ENCODE results near the gene MSRB3.

Gene MSRB3

DNA sequence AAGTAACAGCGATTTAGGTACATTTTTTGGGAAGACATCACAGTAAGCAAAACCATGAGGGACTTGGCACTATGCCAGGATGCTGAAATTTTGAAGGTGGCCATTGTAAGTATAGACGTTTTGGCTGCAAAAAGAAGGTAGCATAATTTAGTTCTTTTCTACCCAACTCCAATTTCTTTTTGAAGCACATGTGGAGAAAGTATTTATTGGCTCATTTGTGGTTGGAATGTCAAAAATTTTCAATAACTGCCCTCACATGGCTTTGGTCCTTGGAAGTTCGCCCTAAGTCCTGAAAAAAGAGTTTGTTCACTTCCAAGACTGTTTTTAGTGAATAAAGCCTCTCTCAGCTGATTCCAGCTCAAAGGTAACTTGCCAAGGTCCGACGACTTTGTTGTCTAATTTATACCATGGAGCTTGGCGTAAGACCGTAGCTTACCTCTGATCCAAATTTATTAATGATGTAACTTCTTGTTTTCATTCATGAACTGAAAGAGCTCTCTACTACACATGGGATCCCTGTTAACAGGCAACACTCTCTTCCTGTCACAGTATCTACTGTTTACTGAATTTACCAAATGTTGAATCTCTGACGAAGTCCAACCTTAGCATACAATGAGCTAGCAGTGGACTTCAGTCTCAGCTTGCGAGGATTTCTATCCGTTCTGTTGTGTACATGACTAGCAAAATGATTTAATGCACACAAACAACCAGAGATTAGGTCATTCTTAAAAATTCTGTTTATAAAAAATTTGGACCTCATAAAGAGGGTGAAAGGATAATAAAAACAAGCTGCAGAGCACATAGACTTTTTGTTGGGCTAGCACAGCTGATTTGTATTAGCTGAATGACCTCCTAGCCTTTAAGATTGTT, 49.0 kb downstream of the MSRB3 start:
- DNase-seq, result no peak

DNA sequence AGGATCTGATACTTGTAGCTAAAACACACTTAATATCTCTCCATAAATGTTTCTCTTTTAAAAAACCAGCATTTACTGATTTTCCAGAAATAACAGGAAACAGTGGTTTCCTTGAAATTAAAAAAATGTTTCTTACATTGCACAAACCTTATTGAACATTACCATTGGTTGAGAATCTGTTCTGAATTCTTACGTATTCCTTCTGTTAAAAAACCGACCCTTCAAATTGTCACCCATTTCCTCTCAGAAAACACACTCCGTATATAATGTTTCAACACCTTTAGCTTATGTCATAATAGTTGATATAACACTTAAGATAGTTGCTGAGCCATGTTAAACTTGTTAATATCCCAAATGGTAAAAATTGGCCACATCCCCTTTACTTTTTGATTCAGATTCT, 51.2 kb downstream of the MSRB3 start:
- no peak for DNase-seq

DNA sequence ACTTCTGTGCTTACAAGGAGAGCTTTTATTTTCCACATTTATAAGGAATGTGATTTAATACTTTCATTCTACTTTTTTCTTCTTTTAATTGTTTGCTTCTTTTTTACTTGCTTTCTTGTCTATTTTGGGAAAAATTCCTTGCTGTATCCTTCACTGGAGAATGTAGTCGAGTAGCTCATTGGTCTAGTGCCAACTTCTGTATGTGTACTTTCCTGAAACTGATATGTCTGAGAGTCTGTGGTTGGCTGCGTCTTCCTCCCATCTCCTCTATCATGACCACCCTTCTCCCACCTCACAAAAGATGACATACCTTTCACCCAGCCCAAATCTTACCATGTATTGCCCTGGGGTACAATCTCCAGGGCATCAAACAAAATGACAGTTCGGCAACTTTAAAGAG, 51.8 kb downstream of the MSRB3 start:
- no peak for DNase-seq

DNA sequence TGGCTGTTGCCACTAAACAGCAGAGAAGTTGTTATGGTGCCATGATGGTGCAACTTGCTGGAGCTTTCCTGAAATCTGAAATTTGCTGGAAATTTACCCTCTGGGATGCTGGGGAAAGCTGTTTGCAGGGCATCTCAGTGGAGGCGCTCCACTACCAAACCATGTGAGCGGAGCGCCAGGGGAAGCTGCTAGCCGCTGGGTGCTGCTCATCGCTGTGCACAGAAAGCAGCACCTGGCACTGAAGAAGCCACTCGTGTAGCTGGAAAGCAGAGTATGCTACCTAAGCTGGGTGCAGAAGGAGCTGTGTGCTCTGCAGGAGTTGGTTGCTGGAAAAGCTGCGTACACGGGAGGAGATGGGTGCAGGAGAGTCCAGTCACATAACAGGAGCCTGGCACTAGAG, 53.0 kb downstream of the MSRB3 start:
- DNase-seq, result no peak

DNA sequence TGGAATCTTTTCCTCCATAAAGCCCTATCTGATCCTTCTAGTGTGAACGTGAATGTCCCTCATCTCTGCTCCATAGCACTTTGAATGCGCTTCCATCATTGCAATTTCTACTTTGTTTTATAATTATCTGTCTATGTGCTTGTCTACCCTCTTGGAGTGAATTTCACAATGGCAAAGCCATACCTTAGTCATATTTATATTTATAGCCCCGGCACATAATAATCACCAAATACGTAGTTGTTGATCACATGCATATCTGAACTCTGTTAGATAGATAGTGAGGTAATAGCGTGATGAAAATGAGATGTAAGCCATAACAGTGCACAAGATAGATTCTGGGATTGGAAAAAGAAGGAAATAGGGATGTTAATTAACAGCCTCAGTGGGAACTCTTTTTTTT, 55.2 kb downstream of the MSRB3 start:
- no peak for DNase-seq

DNA sequence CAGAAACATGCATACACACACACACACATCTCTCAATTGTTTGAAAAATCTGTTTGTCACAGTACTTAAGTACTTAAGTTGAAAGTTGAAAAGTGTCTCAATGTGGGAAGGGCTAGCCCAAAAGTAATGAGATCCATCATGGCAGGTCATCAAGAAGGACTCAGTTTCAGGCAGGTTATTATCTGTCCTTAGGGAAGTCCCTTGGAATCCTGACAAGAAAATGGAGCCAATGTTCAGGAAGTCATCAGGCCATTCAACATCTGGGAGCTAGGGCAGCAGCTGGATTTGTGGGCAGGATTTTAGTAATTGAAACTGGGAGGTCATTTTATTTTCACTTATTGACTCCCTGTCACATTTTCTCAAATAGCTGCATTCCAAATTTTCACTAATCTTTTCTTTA, 56.0 kb downstream of the MSRB3 start:
- no peak for DNase-seq

DNA sequence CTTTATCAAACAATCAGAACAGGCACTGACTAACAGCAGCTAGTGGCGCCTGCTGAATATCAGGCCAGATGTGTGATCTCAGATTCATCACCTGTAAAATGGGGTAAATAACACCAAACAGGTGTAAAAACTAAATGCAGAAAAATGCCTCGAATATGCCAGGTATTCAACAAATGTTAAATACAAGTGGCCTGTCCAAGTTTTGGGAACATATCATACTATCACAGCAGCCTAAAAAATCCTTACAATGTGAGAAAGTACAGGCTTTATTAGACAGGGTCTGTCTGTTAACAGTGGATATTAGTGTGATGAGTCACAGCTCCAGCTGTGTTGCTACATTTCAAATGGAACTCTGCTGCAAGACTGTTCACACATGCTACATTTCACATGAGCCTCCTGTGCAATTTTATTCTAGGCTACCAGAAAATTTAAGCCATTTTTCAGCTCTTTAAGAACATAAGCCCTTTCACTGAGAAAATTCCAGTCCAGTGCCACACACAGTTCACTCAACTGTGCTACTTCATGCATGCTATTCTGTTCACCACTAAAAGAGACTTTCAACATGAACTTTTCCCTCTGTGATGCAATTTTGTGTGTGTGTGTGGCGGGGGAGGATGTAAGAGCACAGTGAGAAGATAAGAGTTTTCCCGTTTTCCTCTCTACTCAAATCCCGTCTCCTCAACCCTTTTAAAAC, 56.7 kb downstream of the MSRB3 start:
- no peak for DNase-seq

DNA sequence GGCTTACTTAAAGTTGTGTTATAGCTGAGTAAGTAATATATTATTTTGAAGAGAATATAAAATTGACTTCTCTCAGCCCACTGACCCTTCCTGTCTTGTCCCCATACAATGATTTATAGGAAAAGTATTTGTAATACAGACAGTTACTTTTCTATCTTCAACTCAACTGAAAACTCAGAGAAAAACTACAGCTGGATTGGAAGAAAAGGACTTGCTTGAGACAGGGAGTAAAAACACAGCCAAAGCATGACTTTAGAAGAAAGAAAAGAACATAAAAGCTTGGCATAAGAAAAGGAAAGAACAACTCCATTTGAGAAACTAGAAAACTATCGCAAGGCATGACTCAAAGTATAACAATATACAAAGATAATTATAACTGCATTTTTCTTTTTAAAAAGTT, 57.5 kb downstream of the MSRB3 start:
- DNase-seq, result no peak

DNA sequence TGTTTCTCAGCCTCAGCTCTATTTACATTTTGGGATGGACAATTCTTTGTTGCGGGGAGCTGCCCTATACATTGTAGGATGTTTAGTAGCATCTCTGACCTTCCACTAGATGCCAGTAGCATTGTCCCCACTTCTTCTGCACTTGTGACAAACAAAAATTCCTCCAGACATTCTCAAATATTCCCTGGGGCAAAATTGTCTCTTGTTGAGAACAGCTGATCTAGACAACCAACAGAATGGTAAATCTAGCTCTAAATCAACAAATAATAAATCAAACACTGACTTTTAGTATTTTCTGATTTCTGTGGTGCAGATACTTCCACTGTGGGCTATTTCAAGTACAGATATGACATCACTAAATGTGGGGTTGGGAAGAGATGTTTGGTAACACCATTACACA, 60.7 kb downstream of the MSRB3 start:
- no peak for DNase-seq

DNA sequence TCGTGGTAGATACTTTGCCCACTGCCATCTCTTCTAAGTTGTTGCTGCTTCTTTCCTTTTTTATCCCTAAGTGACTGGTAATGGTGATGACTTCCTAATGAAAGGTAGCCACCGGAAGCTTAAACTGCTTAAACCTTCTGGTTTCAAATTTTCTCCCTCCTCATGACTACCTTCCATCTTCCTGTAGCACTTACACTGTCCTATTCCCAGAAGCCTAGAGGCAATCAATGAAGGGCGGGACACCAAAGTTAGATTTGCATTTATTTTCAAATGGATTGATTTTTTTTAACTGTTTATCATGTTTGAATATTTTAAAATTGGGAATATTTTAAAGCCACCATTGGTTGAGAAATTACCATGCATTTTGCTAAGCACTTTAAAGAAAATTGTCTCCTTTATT, 64.7 kb downstream of the MSRB3 start:
- no peak for DNase-seq

DNA sequence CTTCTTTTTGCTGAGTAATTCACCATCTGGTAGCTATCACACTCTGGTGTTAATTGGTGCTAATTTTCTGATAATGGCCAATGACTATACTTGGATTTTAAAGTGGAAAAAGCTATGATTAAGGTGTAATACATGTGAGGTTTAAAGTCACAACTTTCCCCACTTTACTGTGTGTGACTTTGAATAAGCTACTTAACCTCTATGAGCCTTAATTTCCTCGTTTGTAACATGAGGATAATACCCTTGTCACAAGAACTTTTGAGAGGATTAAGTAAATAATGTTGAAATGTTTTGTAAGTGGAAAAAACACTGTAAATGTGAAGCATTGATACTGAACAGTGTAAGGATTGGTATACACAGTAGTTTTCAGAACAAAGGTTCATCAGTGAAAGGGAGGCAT, 65.3 kb downstream of the MSRB3 start:
- no peak for DNase-seq

DNA sequence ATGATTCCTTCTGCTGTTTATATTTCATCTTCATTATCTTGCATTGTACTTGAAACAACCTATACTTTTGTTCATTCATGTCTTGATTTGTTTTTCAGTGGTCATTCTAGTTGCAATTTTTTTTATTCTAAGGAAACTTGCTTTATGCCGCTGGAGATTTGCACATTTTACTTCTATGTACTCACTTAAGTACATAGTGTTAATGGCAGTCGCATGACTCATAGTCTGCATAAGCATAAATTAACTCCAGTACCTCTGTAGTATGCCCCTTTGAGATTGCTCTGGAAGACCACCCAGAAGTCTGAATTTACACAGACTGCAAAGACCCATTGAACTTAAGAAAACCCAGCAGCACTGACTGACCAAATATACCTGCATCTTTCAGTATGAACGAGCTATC, 77.0 kb downstream of the MSRB3 start:
- DNase-seq, result no peak

DNA sequence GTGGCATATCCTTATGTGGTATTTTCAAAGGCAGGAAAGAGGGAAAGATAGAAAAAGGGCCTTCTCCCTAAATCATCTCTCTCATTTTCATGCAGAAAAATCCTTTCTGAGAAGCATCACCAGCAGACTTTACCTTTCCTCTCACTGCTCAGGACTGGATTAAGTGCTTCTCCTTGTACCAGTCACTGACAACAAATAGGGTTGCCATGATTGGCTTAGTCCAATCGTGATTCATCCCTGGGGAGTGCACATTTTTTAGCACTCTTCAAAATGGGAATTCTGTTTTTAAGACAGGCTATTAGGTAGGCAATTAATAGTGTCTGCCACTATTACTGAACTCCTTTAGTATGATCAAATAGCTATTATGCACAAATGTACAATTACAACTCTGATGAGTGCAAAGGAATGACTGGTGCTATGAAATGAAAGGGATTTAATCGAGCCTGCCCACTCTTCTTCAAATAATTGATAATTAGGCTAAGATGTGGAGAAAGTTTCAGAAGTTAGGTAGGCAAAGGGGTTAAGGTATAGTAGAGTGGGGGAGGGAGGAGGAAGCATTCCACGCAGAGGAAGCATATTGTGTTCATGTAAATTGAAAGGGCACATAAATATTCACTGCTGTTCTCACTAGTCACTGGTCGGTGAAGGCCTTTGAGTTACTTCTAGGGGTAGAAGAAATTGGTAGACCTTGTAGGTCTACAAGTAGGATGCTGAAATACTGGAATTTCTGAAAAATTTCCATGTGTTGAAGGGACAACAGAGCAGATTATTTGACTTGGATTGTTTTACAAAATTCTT, 84.0 kb downstream of the MSRB3 start:
- DNase-seq, result no peak

DNA sequence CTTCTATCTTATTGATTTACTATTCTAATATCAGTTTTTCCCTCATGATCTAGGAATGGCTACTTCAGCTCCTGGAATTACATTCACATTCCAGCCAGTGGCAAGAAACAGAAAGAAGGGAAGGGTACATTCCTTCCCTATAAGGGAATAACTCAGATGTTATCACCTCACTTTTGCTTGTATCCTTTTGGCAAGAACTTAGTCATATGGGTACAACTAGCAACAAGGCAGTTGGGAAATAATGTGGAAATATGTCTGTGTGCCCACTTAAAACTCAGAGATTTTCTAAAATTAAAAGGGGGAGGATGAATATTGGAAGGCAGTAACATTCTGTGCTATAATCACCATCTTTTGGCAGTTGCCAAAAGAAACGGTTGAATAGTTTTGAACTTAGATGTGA, 85.6 kb downstream of the MSRB3 start:
- DNase-seq, result no peak

DNA sequence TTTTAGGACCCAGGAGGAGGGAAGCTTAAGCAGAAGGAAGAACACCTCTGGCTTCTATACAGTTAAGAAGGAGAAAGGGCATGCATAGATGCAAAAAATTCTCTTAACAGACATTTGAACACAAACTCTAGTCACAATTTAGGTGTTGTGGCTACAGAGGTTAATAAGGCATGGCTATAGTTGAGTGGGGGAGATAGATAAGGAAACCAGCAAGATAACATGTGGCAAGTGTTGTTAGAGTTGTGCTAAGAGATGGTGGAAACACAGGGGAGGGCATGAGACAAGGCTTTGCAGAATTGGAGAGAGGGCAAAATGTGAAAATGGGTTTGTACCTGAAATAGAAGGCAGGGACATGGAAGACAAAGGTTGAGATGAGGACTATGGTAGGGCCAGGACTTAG, 88.9 kb downstream of the MSRB3 start:
- no peak for DNase-seq

DNA sequence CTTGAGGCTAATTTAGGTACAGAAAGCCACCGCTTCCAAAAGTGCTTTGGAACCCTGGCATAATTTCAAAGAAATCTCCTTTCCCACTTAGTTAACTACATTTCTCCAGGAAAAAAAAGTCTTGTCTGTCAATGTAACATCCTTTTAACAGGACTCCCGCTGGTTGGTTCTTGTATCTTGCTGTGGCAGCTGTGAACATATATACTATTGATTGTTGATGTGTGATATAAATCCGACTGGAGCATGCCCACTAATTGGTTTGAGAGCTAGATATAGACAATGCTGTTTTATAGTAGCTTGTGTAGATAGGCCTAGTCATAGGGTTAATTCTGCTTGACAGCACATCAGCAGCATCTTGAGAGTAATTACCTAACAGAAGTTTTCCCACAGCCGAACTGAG, 89.6 kb downstream of the MSRB3 start:
- DNase-seq, result no peak

DNA sequence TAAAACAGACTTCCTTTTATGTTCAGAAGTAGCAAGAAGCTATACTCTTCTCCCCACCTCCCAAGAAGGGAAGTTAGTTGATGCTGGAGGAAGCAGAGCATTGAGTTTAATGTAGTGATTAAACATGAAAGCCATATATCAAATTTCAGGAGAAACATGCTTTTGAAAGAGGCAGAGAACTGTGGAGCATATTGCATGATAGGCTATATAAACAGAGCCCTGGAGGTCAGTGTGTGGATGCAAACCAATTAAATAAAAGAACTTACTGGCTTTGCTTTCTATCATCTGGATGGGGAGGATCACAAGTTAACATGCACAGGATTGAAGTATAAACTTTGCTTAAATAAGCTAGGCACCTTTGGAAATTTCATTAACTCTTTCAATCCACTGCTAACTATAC, 94.1 kb downstream of the MSRB3 start:
- no peak for DNase-seq

DNA sequence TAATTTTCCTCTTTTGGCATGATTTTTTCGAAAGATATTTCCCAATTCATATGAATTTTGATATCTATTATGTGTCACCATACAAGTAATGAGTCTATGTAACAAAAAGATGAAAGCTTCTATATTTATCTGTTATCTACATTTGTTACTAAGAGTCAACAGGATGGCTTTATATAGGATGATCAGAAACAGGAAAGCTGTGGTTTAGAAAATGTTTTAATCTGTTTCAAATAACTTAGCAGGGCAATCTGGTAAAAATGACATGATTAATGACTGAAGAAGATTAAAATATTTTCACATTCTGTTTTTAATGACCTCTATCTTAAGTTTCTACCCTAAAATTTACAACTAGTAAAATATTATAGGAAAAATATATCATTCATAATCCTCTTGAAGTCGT, 105.8 kb downstream of the MSRB3 start:
- no peak for DNase-seq

DNA sequence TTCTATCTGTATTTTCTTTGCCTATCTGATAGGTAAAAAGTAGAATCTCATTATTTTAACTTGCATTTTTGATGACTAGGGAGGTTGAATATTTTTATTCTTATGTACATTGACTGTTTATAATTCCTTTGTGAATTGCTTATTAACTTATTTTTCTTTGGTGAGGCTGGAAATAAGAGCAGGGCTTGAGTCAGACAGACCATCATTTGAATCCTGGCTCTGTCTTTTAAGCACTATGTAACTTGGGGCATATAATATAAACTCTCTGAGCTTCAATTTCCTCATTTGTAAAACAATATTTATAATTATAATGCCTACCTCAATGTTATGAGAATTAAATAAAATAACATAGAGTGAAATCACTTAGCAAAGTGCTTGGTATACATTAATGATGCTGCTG, 108.9 kb downstream of the MSRB3 start:
- DNase-seq, result no peak

DNA sequence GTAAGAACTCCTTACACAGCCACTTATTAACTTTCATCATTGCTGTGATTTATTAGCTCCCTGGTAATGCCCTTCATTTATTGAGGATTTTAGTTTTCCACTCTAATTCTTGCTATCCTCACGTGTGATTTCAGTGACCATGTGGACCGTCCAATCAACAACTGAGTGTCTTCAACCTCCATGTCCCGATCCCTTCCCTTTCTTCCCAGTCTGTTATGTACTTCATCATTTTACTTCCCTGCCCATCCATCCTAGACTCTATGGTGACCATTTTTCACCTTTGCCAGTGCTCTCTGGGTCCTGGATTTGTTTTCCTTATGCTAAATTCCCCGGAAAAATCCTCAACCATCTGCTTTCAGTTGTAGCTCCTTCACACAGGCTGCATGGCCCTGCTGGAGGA, 111.0 kb downstream of the MSRB3 start:
- DNase-seq, result no peak

DNA sequence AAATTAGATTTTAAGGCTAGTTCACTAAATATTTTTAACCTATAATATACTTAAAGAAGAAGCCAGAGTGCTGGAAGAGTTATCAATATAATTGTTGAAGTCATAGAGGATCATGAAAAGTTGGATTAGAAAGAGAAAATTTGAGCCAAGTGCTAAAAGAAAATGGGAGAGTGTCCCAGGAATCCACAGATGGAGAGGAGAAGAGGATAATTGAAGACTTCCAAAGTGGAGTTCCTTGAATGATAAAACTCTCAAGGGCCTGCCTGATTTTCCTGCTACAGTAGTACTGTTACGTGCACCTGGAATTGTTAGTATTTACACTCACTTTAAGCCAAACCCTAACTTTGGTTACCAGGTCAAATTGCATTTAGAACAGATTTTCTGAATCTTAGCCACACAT, 113.2 kb downstream of the MSRB3 start:
- DNase-seq, result no peak

DNA sequence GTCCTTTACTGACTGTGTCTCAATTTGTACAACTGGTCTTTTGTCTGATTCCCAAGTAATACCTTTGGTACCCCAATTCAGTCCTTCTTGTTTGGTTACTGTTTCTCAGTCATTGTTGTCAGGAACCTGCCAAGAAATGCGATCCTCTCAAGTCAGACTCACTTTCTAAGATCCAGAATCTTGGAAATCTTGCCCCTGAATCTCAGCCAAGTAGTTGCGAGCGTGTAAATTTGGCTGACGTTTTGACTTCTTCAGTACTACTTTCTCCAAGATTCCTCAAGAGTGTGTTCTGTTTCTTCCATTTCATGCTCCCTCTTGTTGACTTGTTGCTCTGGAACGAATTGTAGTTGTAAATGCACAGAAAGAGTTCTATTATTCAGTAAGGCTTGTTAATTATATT, 114.0 kb downstream of the MSRB3 start:
- DNase-seq, result no peak

DNA sequence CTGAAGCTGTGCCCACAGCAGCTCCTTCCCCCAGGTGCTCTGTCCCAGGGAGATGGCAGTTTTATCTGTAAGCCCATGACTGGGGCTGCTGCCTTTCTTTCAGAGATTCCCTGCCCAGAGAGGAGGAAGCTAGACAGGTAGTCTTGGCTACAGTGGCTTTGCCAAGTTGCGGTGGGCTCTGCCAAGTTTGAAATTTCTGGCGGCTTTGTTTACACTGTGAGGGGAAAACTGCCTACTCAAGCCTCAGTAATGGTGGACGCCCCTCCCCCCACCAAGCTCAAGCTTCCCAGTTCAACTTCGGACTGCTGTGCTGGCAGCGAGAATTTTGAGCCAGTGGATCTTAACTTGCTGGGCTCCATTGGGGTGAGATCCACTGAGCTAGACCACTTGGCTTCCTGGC, 124.7 kb downstream of the MSRB3 start:
- no peak for DNase-seq
